Gastrocnemius medialis (tissue), 4 donors: ENCODE results near the gene OLR1. TPM values are rescaled to one million over a fixed set of nuclear protein-coding genes. Genes with fewer than 3 reads are reported as not detected.

Experiments used
- ATAC-seq, 2 donors: fragments of 150-250 bp; one replicate each; pipeline ENCODE4 v1.9.1; 2016
- DNase-seq, 2 donors: peaks; one replicate each; pipeline ENCODE4 v3.0.0-alpha.2; 2019
- H3K27ac ChIP-seq, 4 donors: fragments of 200-600 bp; sonication (generic); 1 replicate in 1 of 4; 2 replicates in 3 of 4; pipeline ENCODE4 v1.5.1; 2016 to 2018; ENCODE audit warnings: mild to moderate bottlenecking in 2 of 4, moderate library complexity in 1 of 4
- H3K27me3 ChIP-seq, 3 donors: fragments of 200-600 bp; sonication (generic) in 2 of 3; 1 replicate in 1 of 3; 2 replicates in 2 of 3; pipeline versions ENCODE4 v1.5.1 to v1.6.0; 2016 to 2019; ENCODE audit warnings: mild to moderate bottlenecking in 1 of 3, moderate library complexity in 1 of 3
- H3K36me3 ChIP-seq, 2 donors: fragments of 200-600 bp; sonication (generic) in 1 of 2; one replicate each; pipeline ENCODE4 v1.5.1; 2017 to 2018
- H3K4me1 ChIP-seq, 2 donors: fragments of 200-600 bp; sonication (generic) in 1 of 2; one replicate each; pipeline ENCODE4 v1.5.1; 2016 to 2017; ENCODE audit warnings: mild to moderate bottlenecking in 2 of 2
- H3K4me3 ChIP-seq, 4 donors: fragments of 200-600 bp; sonication (generic) in 3 of 4; 1 replicate in 1 of 4; 2 replicates in 3 of 4; pipeline ENCODE4 v1.5.1; 2016 to 2019; ENCODE audit warnings: mild to moderate bottlenecking in 2 of 4
- H3K9me3 ChIP-seq, 3 donors: fragments of 200-600 bp; sonication (generic) in 2 of 3; 1 replicate in 1 of 3; 2 replicates in 2 of 3; pipeline ENCODE4 v1.5.1; 2016 to 2019
- CTCF ChIP-seq, 5 experiments: fragments of 450-650 bp in 3 of 5; fragments of 200-600 bp in 2 of 5; sonication (generic) in 2 of 5; IDR thresholded peaks in 4 of 5; conservative IDR thresholded peaks in 1 of 5; 1 replicate in 4 of 5; 2 replicates in 1 of 5; pipeline ENCODE4 v1.5.1; 2016 to 2019; ENCODE audit warnings: antibody characterized with exemption in 5 of 5, mild to moderate bottlenecking in 3 of 5, moderate library complexity in 3 of 5
- POLR2A ChIP-seq, 2 donors: fragments of 450-650 bp; IDR thresholded peaks; one replicate each; pipeline ENCODE4 v1.6.1; 2017; ENCODE audit warnings: antibody characterized with exemption in 2 of 2, mild to moderate bottlenecking in 2 of 2, moderate library complexity in 2 of 2
- in situ Hi-C, 4 donors: fragments of 200-750 bp; cut with MboI; loops; one replicate each; pipeline versions ENCODE4 v1.15.0 to v1.8.0; 2017; ENCODE audit warnings: low sequenced_read_pairs in 4 of 4
- intact Hi-C: fragments of 100-400 bp; cut with DNase I; formaldehyde crosslinking; loops from one replicate; pipeline ENCODE4 v1.15.1; 2023; ENCODE audit warnings: low total_unique reads
- total RNA-seq, 4 donors: library from RNA; depleted of rRNA; stranded (reverse); fragments of >200 nt; gene quantifications; one replicate each; pipeline versions ENCODE4 v1.1.0 to v1.2.3, GENCODE V29; 2016

OLR1 gene
- total RNA-seq, 4 donors from 2014 or later = 0.42 TPM; not detected in 3

- DNase-seq (no peak), ATAC-seq (no peak)
- Histone ChIP-seq H3K27me3 (no peaks in the 10 kb centered on the region), H3K27ac (no peak overlapping the region), H3K36me3 (no peaks in the 10 kb centered on the region), H3K4me3 (no peak overlapping the region), H3K4me1 (no peaks in the 10 kb centered on the region), H3K9me3 (no peaks in the 10 kb centered on the region)
- intact Hi-C loops (no loop called here), in situ Hi-C loops (no loop called here)
- TF ChIP-seq POLR2A (IDR thresholded peaks at IDR 0.05) (no peak), CTCF (IDR thresholded peaks at IDR 0.05 in 4 of 5, conservative IDR thresholded peaks at IDR 0.05 in 1 of 5) (no peak)
These were observed 49.2 kb downstream of the OLR1 start for GRCh38 chr12:10122689-10123088.

DNA sequence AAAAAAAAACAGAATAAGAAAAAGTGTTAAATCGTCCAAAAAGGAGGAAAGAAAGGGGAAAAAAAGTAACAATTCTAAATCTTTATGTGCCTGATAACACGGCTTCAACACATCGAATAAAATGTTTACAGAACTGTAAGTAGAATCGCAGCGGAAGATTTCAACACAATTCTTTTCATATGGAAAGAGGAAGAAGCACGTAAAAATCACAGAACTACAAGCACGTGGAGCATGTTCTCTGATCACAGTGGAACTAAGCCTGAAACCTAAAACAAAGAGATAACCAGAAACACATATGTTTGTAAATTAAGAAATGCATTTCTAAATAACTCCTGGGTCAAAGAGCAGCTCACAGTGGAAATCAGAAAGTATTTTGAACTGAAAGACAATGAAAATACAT is 50.7 kb downstream of the OLR1 start:
- in situ Hi-C loops (no loop called here), intact Hi-C loops (no loop called here)
- no peak overlapping the region for H3K27ac ChIP-seq
- ATAC-seq (no peak), DNase-seq (no peak)
- no peak overlapping the region for H3K4me3 ChIP-seq
- no peaks in the 10 kb centered on the region for H3K9me3 ChIP-seq
- H3K4me1 ChIP-seq = no peaks in the 10 kb centered on the region
- H3K36me3 ChIP-seq = no peaks in the 10 kb centered on the region
- TF ChIP-seq CTCF (IDR thresholded peaks at IDR 0.05 in 4 of 5, conservative IDR thresholded peaks at IDR 0.05 in 1 of 5) (no peak), POLR2A (IDR thresholded peaks at IDR 0.05) (no peak)
- no peaks in the 10 kb centered on the region for H3K27me3 ChIP-seq

GRCh38 chr12:10119066-10119465 is 52.9 kb downstream of the OLR1 start:
- H3K36me3 ChIP-seq = no peaks in the 10 kb centered on the region
- in situ Hi-C loops (no loop called here), intact Hi-C loops (no loop called here)
- H3K4me3 ChIP-seq = no peak overlapping the region
- ATAC-seq (no peak), DNase-seq (no peak)
- no peaks in the 10 kb centered on the region for H3K4me1 ChIP-seq
- H3K9me3 ChIP-seq = no peaks in the 10 kb centered on the region
- TF ChIP-seq POLR2A (IDR thresholded peaks at IDR 0.05) (no peak), CTCF (IDR thresholded peaks at IDR 0.05 in 4 of 5, conservative IDR thresholded peaks at IDR 0.05 in 1 of 5) (no peak)
- H3K27me3 ChIP-seq = no peaks in the 10 kb centered on the region
- H3K27ac ChIP-seq = no peak overlapping the region

GRCh38 chr12:10115890-10116289 is 56.0 kb downstream of the OLR1 start:
- H3K4me3 ChIP-seq = no peak overlapping the region
- intact Hi-C loops = no loop called here
- H3K27me3 ChIP-seq = no peaks in the 10 kb centered on the region
- TF ChIP-seq POLR2A (IDR thresholded peaks at IDR 0.05) = no peak
- TF ChIP-seq CTCF (IDR thresholded peaks at IDR 0.05 in 4 of 5, conservative IDR thresholded peaks at IDR 0.05 in 1 of 5) = no peak
- no peaks in the 10 kb centered on the region for H3K36me3 ChIP-seq
- in situ Hi-C loops = no loop called here
- DNase-seq (no peak), ATAC-seq (no peak)
- H3K9me3 ChIP-seq = no peaks in the 10 kb centered on the region
- no peak overlapping the region for H3K27ac ChIP-seq
- H3K4me1 ChIP-seq = no peaks in the 10 kb centered on the region

- in situ Hi-C loops (no loop called here), intact Hi-C loops (no loop called here)
- Histone ChIP-seq H3K27me3 (no peaks in the 10 kb centered on the region), H3K4me3 (no peak overlapping the region), H3K36me3 (no peaks in the 10 kb centered on the region), H3K9me3 (no peaks in the 10 kb centered on the region), H3K27ac (no peak overlapping the region), H3K4me1 (no peaks in the 10 kb centered on the region)
- ATAC-seq (no peak), DNase-seq (no peak)
- TF ChIP-seq CTCF (IDR thresholded peaks at IDR 0.05 in 4 of 5, conservative IDR thresholded peaks at IDR 0.05 in 1 of 5) (no peak), POLR2A (IDR thresholded peaks at IDR 0.05) (no peak)
These were observed 56.6 kb downstream of the OLR1 start for GRCh38 chr12:10115311-10115710.
